IPS-20b (cell line): Measurements from ENCODE around the gene IFRD2.

Source experiments
- H3K27ac ChIP-seq: one replicate; pipeline ENCODE4 v1.5.1; 2013; ENCODE audit warnings: low read length
- H3K27me3 ChIP-seq: 2 replicates; pipeline ENCODE4 v1.6.1; 2013; ENCODE audit warnings: mild to moderate bottlenecking, low read length, inconsistent platforms; ENCODE audit not compliant: insufficient read depth
- H3K36me3 ChIP-seq: 2 replicates; pipeline ENCODE4 v1.6.1; 2013; ENCODE audit warnings: low read depth, mild to moderate bottlenecking, inconsistent platforms, low read length, moderate library complexity; ENCODE audit not compliant: insufficient read depth
- H3K4me1 ChIP-seq: 2 replicates; pipeline ENCODE4 v1.6.1; 2013; ENCODE audit warnings: mild to moderate bottlenecking, control low read depth, inconsistent platforms, low read length, moderate library complexity; ENCODE audit not compliant: insufficient read depth
- H3K4me3 ChIP-seq: 2 replicates; pipeline ENCODE4 v1.5.1; 2013; ENCODE audit warnings: mild to moderate bottlenecking, low read length, inconsistent platforms
- H3K9ac ChIP-seq: 2 replicates; pipeline ENCODE4 v1.6.1; 2013; ENCODE audit warnings: low read depth, mild to moderate bottlenecking, inconsistent platforms, low read length, moderate library complexity
- H3K9me3 ChIP-seq: 2 replicates; pipeline ENCODE4 v1.6.1; 2013; ENCODE audit warnings: mild to moderate bottlenecking, low read depth, low read length, inconsistent platforms; ENCODE audit not compliant: insufficient read depth

IFRD2 gene

DNA sequence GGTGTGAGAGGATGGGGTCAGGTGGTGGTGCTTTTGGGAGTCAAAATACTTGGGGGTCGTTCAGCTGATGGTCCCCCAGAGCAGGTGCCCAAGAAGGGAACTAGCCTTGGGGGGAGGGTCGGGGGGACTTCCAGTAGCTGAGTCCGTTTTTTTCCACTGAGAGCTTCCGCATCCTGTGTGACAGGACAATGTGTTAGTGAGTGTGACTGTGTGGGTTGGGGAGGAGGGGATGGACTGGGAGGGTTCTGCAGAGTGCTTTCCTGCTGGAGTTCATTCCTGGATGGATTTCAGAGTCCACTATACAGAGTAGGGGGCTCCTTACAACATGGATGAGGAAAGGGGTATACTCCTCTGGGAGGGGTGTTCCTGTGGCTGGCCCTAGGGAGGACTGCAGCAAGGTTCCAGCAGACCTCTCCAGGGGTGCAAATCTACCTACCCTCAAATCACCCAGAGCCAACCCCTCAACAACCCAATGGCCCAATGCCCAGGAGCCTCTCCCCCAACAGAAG, 30.9 kb upstream of the IFRD2 start:
- no peaks in the 10 kb centered on the region for H3K27me3 ChIP-seq
- peak overlapping the region; percentile 100; the same call in 1 of the 2 replicates for H3K4me3 ChIP-seq
- H3K4me1 ChIP-seq = peaks cover 7% of the 10 kb centered on the region; the same call in 1 of the 2 replicates
- peak overlapping the region; percentile 99; the same call in 1 of the 2 replicates for H3K9ac ChIP-seq
- peaks cover 35% of the 10 kb centered on the region for H3K36me3 ChIP-seq
- no peaks in the 10 kb centered on the region for H3K9me3 ChIP-seq
- no peak overlapping the region for H3K27ac ChIP-seq

DNA sequence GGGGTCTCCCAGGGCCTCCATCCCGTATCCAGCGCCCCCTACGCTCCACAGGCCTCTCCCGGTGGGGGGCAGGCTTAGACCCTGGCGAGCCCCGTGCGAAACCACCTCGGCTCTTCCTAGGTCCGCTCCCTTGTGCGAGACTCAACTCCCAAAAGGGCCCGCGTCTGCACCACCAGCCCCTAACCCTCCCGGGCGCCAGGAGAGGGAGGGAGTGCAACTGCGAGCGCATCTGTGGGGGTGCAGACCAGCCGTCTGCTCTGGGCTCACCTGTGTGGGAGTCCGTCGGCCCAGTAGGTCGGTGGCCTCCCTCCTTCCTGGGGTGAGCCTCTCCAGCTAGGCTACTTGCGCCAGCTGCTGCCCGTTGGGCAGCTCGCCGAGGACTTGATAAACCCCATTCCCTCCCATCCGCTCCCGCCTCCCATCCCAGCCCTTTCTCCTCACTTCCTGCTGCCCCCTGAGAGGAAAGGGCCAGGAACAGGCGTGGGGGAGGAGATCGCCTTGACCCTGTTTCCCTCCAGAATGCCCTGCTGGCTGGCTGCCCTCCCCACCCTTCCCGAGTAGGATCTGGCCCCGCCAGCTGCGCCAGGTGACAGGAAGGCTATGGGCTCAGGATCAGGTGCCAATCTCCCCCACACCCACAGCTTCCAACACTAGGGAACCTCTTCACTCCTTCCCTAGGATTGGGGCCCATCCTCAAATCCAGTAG, 30.3 kb upstream of the IFRD2 start, which contains the start of gene HYAL2:
Gene HYAL2 (minus strand): TSS at position 360 of the 706 bp plus-strand sequence. CDS start 2,256 bp downstream, outside the sequence.
- H3K9ac ChIP-seq = peak within 1 kb of the TSS; percentile 99
- H3K4me1 ChIP-seq = peaks cover 7% of the 10 kb centered on the region; the same call in 1 of the 2 replicates
- H3K36me3 ChIP-seq = peaks cover 41% of the 10 kb centered on the region
- peak within 1 kb of the TSS; percentile 100 for H3K4me3 ChIP-seq
- peak within 1 kb of the TSS; percentile 91 for H3K27ac ChIP-seq
- H3K9me3 ChIP-seq = no peaks in the 10 kb centered on the region
- no peaks in the 10 kb centered on the region for H3K27me3 ChIP-seq

DNA sequence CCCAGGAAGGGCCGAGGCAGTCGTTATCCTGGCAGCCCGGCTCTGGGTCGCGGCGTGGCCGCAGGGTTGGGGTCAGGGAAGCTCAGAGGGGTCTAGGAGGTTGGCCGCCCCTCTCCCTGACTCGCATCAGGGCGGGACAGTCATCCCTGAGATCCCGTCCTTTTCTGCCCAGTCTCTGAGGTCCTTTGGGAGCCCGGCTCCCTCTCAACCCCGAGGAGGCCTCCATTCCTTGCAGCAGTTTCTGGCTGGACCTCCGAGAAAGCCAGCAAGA, 29.8 kb upstream of the IFRD2 start:
- peak overlapping the region; percentile 99; the same call in 1 of the 2 replicates for H3K9ac ChIP-seq
- H3K9me3 ChIP-seq = no peaks in the 10 kb centered on the region
- peak overlapping the region; percentile 91 for H3K27ac ChIP-seq
- H3K4me3 ChIP-seq = peak overlapping the region; percentile 100
- H3K4me1 ChIP-seq = peaks cover 7% of the 10 kb centered on the region
- no peaks in the 10 kb centered on the region for H3K27me3 ChIP-seq
- H3K36me3 ChIP-seq = peaks cover 46% of the 10 kb centered on the region

DNA sequence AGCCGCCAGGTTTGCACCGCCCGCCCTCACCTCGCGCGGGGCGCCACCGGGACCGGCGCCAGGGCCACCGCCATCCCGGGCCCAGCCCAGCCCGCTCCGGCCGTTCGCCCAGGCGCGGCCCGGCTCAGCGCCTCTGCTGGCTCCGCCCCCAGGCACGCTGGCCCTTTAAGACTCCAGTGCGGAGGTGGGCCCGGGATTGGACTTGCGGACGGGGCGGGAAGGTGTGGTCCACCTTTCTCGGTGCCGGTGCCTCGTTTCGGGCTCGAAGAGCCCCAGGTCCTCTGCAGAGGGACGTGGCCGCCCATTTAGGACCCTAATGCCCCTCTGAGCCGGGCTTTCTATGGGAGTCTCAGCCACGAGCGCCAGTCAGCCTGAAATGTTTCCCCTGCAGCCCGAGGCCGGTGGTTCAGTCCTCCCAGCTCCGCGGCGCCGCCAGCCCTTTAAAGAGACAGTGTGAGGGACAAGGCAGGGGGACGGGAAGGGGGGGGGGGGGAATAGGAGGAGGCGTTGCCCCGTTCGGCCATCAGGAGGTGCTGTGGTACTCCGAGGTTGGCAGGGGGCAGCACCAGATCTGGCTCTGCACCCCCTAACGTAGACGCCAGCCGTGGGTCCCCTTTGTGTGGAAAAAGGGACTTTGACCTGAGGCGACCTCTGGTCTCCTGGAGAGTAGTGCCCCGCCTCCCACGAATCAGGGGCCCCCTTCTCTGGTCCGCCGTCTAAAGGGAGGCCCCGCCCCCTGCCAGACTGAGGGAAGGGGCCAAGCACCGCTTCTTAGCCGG, 29.3 kb upstream of the IFRD2 start:
- no peaks in the 10 kb centered on the region for H3K27me3 ChIP-seq
- no peaks in the 10 kb centered on the region for H3K9me3 ChIP-seq
- H3K4me3 ChIP-seq = peak overlapping the region; percentile 100
- peaks cover 7% of the 10 kb centered on the region for H3K4me1 ChIP-seq
- H3K9ac ChIP-seq = peak overlapping the region; percentile 99
- H3K27ac ChIP-seq = peak overlapping the region; percentile 91
- H3K36me3 ChIP-seq = peaks cover 51% of the 10 kb centered on the region

DNA sequence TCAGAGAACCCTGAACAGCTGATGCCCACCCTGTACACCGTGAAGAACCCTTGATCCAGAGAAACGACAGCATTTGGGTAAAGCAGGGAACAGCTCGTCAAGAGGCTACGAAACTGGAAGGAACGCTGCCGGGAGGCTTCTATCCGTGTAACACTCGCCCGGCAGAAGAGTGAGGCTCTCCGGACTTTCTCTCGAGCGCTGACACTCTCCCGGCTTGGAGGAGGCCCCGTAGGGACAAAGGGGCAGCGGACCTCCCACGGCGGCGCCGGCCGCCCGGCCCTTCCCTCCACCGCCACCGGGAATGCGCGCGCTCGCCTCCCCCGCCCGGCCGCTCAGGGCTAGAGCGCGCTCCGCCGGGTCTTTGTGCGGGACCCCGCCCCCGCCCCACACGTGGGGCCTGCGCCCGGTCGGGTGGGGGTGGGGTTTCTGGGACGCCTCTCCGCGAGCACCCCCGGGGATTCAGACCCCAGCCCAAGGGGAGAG, 28.7 kb upstream of the IFRD2 start:
- Histone ChIP-seq H3K4me3 (peak overlapping the region; percentile 100), H3K36me3 (peaks cover 54% of the 10 kb centered on the region), H3K9ac (peak overlapping the region; percentile 99), H3K27ac (peak overlapping the region; percentile 91), H3K9me3 (no peaks in the 10 kb centered on the region), H3K4me1 (peaks cover 7% of the 10 kb centered on the region), H3K27me3 (no peaks in the 10 kb centered on the region)

DNA sequence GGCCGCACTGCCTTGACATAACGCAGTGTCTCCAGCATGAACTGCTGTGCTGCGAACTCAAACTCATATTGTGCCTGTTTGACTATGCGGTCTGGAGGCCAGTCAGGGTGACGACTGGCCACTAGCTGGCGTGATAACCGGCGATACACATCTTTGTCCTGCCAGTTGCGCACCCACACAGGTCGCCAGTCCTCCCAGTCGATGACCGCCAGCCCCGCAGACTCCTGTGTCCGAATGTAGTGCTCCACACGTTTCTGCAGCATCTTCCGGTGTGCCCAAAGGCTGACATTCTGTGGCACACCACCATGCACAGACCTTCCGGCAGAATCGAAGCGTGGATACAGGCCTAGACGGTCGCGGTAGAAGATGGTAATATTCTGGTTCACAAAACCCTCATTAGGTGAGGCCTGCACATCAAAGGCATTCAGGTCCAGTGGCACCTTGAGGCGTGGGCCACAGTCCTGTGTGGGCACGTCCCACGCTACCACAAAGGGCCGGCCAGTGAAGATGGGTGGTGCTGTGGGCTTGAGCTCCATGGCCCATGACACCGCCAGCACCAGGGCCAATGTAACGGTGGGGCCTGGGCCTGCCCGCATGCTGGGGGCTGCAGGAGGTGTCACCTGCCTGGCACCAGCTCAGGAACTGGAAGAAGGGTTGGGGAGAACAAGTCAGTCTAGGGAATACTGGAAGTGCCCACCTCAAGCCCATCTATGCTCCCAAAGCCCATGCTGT, 27.8 kb upstream of the IFRD2 start:
- H3K4me3 ChIP-seq = peak overlapping the region; percentile 100
- H3K9ac ChIP-seq = peak overlapping the region; percentile 99
- no peaks in the 10 kb centered on the region for H3K9me3 ChIP-seq
- no peaks in the 10 kb centered on the region for H3K27me3 ChIP-seq
- peak overlapping the region; percentile 82 for H3K27ac ChIP-seq
- peaks cover 51% of the 10 kb centered on the region for H3K36me3 ChIP-seq
- peaks cover 7% of the 10 kb centered on the region for H3K4me1 ChIP-seq

DNA sequence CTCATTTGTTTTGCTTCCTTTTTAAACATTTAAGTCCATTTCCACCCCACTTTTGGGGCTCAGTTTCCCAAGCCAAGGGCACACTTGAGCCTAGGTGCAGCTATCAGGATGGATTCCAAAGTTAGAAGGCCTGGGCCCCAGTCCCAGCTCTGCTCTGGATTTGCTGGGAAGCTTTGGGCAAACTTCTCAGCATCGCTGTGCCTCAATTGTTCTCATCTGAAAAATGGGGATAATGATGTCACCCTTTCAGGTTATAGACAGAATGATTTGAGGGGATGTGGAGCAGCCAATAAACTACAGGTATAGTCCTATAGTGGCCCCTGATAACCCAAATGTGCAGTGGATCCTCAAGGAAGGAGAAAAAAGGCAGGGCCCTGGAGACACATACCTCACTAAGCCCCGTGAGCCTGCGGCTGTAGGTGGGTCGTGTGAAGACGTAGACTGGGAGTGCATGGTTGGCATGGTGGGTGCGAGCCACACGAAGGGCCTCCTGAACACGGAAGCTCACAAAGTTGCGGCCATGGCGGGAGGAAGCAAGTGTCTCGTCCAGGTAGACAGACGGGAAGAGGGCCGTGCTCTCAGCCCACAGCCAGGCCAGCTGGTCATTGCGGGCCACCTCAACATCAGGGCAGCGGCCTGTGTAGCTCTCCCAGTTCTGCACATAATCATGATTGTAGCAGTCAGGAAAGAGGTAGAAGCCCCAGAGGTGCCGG, 27.1 kb upstream of the IFRD2 start:
- Histone ChIP-seq H3K9ac (no peak overlapping the region), H3K27me3 (no peaks in the 10 kb centered on the region), H3K27ac (no peak overlapping the region), H3K4me3 (peak overlapping the region; percentile 100; the same call in 1 of the 2 replicates), H3K4me1 (peaks cover 6% of the 10 kb centered on the region), H3K36me3 (peaks cover 48% of the 10 kb centered on the region), H3K9me3 (no peaks in the 10 kb centered on the region)

DNA sequence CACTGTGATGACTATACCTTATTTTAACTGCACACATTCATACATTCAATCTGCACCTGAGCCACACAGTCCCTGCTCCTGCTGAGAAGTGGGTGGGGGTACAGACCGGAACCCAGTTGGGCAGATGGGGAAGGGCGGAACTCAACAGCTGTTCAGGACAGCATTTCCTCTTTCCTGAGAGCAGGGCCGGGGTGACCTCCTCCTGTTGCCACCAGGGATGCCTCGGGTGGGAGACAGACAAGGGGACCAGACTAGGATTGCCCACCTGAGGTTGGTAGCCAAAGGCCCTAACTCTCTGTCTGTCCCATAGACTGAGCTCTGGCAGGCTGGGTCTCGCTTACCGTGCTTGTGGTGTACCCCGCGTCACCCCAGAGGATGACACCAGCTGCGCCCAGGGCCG, 26.4 kb upstream of the IFRD2 start:
- Histone ChIP-seq H3K27me3 (no peaks in the 10 kb centered on the region), H3K27ac (no peak overlapping the region), H3K4me3 (no peak overlapping the region), H3K4me1 (peaks cover 5% of the 10 kb centered on the region), H3K9me3 (no peaks in the 10 kb centered on the region), H3K36me3 (peaks cover 45% of the 10 kb centered on the region), H3K9ac (no peak overlapping the region)

DNA sequence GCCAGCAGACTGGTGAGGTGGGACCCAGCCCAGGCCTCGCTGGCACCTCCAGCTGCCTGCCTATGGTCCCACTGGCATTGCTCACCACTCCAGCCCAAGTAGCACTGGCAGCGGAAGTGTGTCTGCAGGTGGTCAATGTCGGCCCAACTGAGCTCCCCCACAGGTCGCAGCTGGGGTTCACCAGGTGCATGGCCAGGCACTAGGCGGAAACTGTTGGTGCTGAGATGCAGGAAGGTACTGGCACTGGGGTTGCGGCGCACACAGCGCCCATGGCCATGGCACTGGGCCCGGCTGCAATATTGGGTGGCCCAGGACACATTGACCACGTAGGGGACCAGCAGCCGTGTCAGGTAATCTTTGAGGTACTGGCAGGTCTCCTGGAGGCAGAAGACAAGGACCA, 25.9 kb upstream of the IFRD2 start:
- H3K27me3 ChIP-seq = no peaks in the 10 kb centered on the region
- H3K4me3 ChIP-seq = no peak overlapping the region
- H3K36me3 ChIP-seq = peaks cover 45% of the 10 kb centered on the region
- peaks cover 4% of the 10 kb centered on the region for H3K4me1 ChIP-seq
- no peaks in the 10 kb centered on the region for H3K9me3 ChIP-seq
- no peak overlapping the region for H3K9ac ChIP-seq
- no peak overlapping the region for H3K27ac ChIP-seq

DNA sequence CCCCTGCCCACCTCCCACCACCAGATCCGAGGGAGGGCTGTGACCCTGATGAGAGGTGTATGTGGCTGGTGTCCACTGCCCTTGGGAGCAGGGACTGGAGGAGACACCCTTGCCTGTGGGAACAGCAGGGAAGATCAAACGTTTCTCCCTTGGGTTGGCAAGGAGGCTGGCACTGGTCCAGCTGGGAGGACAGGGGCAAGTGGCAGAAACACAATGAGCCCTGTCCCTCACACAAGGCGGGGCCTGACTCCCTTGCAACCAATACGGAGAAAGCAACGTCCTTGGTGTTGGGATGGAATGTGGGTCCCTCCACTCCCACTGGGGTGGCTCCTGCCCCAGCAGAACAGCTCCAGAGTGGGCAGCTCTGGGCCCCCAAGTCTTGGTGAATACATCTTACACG, 25.1 kb upstream of the IFRD2 start:
- Histone ChIP-seq H3K9me3 (no peaks in the 10 kb centered on the region), H3K27me3 (no peaks in the 10 kb centered on the region), H3K4me1 (no peaks in the 10 kb centered on the region; the same call in 1 of the 2 replicates), H3K27ac (no peak overlapping the region), H3K4me3 (no peak overlapping the region), H3K9ac (no peak overlapping the region), H3K36me3 (peaks cover 45% of the 10 kb centered on the region)
